Mucosa of descending colon (tissue), 3 donors: Measurements from ENCODE around the gene CATSPER3. TPM values are rescaled to one million over a fixed set of nuclear protein-coding genes. Genes with fewer than 3 reads are reported as not detected.

ENCODE experiments used
- ATAC-seq: fragments of 200-7000 bp; cut with Tn5 transposase; one replicate; pipeline ENCODE4 v1.9.1; 2020; ENCODE audit warnings: mild to moderate bottlenecking, moderate library complexity
- DNase-seq, 3 donors: peaks; one replicate each; pipeline ENCODE4 v3.0.0-alpha.2; 2020
- H3K36me3 ChIP-seq: fragments of 200-600 bp; one replicate; pipeline ENCODE4 v1.8.0; 2021; ENCODE audit warnings: low read depth, mild to moderate bottlenecking
- H3K4me1 ChIP-seq: fragments of 200-600 bp; one replicate; pipeline ENCODE4 v1.8.0; 2021; ENCODE audit warnings: low read depth, mild to moderate bottlenecking
- H3K4me3 ChIP-seq: fragments of 200-600 bp; one replicate; pipeline ENCODE4 v1.8.0; 2021; ENCODE audit warnings: mild to moderate bottlenecking
- H3K9me3 ChIP-seq: fragments of 200-600 bp; one replicate; pipeline ENCODE4 v1.8.0; 2021; ENCODE audit warnings: mild to moderate bottlenecking
- CTCF ChIP-seq: fragments of 200-600 bp; IDR thresholded peaks from one replicate; pipeline ENCODE4 v1.8.0; 2022; ENCODE audit warnings: antibody characterized with exemption, mild to moderate bottlenecking
- intact Hi-C, 2 donors: fragments of 100-400 bp; cut with DNase I in 1 of 2; cut with micrococcal nuclease in 1 of 2; formaldehyde crosslinking; loops; one replicate each; pipeline versions ENCODE4 v1.11.0 to v1.11.1; 2022; cut with DNase I, micrococcal nuclease
- total RNA-seq, 3 donors: library from RNA; stranded (reverse); fragmentation: NEBNext Ultra II Directional in 2 of 3; extraction: Animal tissue kit (Norgen Biotek cat#: 25700) in 2 of 3; gene quantifications; one replicate each; pipeline versions ENCODE4 v1.2.1 to v1.2.4, GENCODE V29; 2021 to 2023
- donor health status: DM: no; HTN: no; CAD: no; lungs with moderate emphysema.
- donor health status: DM: no; HTN: no; CAD: no.
- donor health status: DM: no; HTN: yes; CAD: no.

Gene CATSPER3
- total RNA-seq, 3 donors from 2014 or later: 1.3 to 1.5 (median 1.3) TPM

GRCh38 chr5:135007749-135008363 is 40.1 kb downstream of the CATSPER3 start:
- no peaks in the 10 kb centered on the region for H3K4me1 ChIP-seq
- H3K9me3 ChIP-seq: no peaks in the 10 kb centered on the region
- TF ChIP-seq CTCF: no peak
- DNase-seq (no peak), ATAC-seq (no peak)
- no peaks in the 10 kb centered on the region for H3K36me3 ChIP-seq
- intact Hi-C loops: no loop called here
- H3K4me3 ChIP-seq: no peak overlapping the region

GRCh38 chr5:135008556-135008955 is 40.8 kb downstream of the CATSPER3 start:
- no peak for ATAC-seq
- H3K4me3 ChIP-seq: no peak overlapping the region
- no peaks in the 10 kb centered on the region for H3K4me1 ChIP-seq
- TF ChIP-seq CTCF: no peak
- H3K36me3 ChIP-seq: no peaks in the 10 kb centered on the region
- no peaks in the 10 kb centered on the region for H3K9me3 ChIP-seq
- intact Hi-C loops: no loop called here
- no peak for DNase-seq

- DNase-seq: no peak
- no peak for TF ChIP-seq CTCF
- intact Hi-C loops: no loop called here
- Histone ChIP-seq H3K4me3 (no peak overlapping the region), H3K36me3 (no peaks in the 10 kb centered on the region), H3K4me1 (no peaks in the 10 kb centered on the region), H3K9me3 (no peaks in the 10 kb centered on the region)
- no peak for ATAC-seq
These were observed 41.5 kb downstream of the CATSPER3 start for GRCh38 chr5:135008981-135009735.

- H3K4me3 ChIP-seq: no peak overlapping the region
- intact Hi-C loops: no loop called here
- no peaks in the 10 kb centered on the region for H3K36me3 ChIP-seq
- no peaks in the 10 kb centered on the region for H3K9me3 ChIP-seq
- H3K4me1 ChIP-seq: no peaks in the 10 kb centered on the region
- DNase-seq (no peak), ATAC-seq (no peak)
- TF ChIP-seq CTCF: no peak
These were observed 42.2 kb downstream of the CATSPER3 start for GRCh38 chr5:135009736-135010501.

GRCh38 chr5:135010502-135011354 is 43.0 kb downstream of the CATSPER3 start:
- no peaks in the 10 kb centered on the region for H3K4me1 ChIP-seq
- no peak for TF ChIP-seq CTCF
- no peaks in the 10 kb centered on the region for H3K36me3 ChIP-seq
- no peak for ATAC-seq
- intact Hi-C loops: no loop called here
- H3K9me3 ChIP-seq: no peaks in the 10 kb centered on the region
- DNase-seq: no peak
- H3K4me3 ChIP-seq: no peak overlapping the region
